GM23248 (cell line): Measurements from ENCODE around the gene GON4L. TPM values are rescaled to one million over a fixed set of nuclear protein-coding genes. Genes with fewer than 3 reads are reported as not detected.
"Not testable (repeated sequence)": the region's sequence is repeated elsewhere in the genome, so short reads cannot be mapped to it uniquely, and the experiment has no call there.

Experiments
- DNase-seq: peaks from one replicate; pipeline ENCODE4 v3.0.0-alpha.2; 2015
- H2AFZ ChIP-seq: fragments of 200-600 bp; sonication (generic); 2 replicates; pipeline ENCODE4 v1.6.1; 2016; ENCODE audit warnings: antibody characterized with exemption
- H3F3A ChIP-seq: fragments of 200-600 bp; sonication (generic); 2 replicates; pipeline ENCODE4 v1.6.1; 2016; ENCODE audit warnings: mild to moderate bottlenecking, antibody characterized with exemption, mixed run types; ENCODE audit not compliant: insufficient read depth
- H3K27ac ChIP-seq: fragments of 200-600 bp; sonication (generic); 2 replicates; pipeline ENCODE4 v1.5.1; 2016; ENCODE audit warnings: mild to moderate bottlenecking
- H3K27me3 ChIP-seq: fragments of 200-600 bp; sonication (generic); replicated peaks from 2 replicates; pipeline ENCODE4 v1.6.1; 2016; ENCODE audit warnings: mild to moderate bottlenecking; ENCODE audit not compliant: insufficient read depth
- H3K36me3 ChIP-seq: fragments of 200-600 bp; sonication (generic); 2 replicates; pipeline ENCODE4 v1.6.1; 2016; ENCODE audit warnings: low read depth, mild to moderate bottlenecking
- H3K4me1 ChIP-seq: fragments of 200-600 bp; sonication (generic); 2 replicates; pipeline ENCODE4 v1.6.1; 2016; ENCODE audit warnings: mild to moderate bottlenecking; ENCODE audit not compliant: insufficient read depth
- H3K4me2 ChIP-seq: fragments of 200-600 bp; sonication (generic); one replicate; pipeline ENCODE4 v1.6.1; 2016; ENCODE audit warnings: mild to moderate bottlenecking; ENCODE audit not compliant: unreplicated experiment
- H3K4me3 ChIP-seq: fragments of 200-600 bp; sonication (generic); 2 replicates; pipeline ENCODE4 v1.5.1; 2016; ENCODE audit warnings: mild to moderate bottlenecking
- H3K79me2 ChIP-seq: fragments of 200-600 bp; sonication (generic); 2 replicates; pipeline ENCODE4 v1.6.1; 2016; ENCODE audit warnings: mild to moderate bottlenecking; ENCODE audit not compliant: insufficient read depth
- H3K9ac ChIP-seq: fragments of 200-600 bp; sonication (generic); 2 replicates; pipeline ENCODE4 v1.6.1; 2016; ENCODE audit warnings: mild to moderate bottlenecking
- H3K9me2 ChIP-seq: fragments of 200-600 bp; sonication (generic); 2 replicates; pipeline ENCODE4 v1.6.1; 2016; ENCODE audit warnings: mixed run types, mild to moderate bottlenecking, moderate library complexity; ENCODE audit not compliant: insufficient read depth
- H3K9me3 ChIP-seq: fragments of 200-600 bp; sonication (generic); one replicate; pipeline ENCODE4 v1.6.1; 2017; ENCODE audit warnings: low read depth
- H4K20me1 ChIP-seq: fragments of 200-600 bp; sonication (generic); 2 replicates; pipeline ENCODE4 v1.6.0; 2016; ENCODE audit not compliant: insufficient read depth
- EZH2 ChIP-seq: fragments of 200-600 bp; sonication (generic); IDR thresholded peaks from 2 replicates; pipeline ENCODE4 v1.6.1; 2018; ENCODE audit warnings: antibody characterized with exemption, mild to moderate bottlenecking; ENCODE audit not compliant: insufficient read depth, poor library complexity, severe bottlenecking
- EZH2phosphoT487 ChIP-seq: fragments of 200-600 bp; sonication (generic); IDR thresholded peaks from 2 replicates; pipeline ENCODE4 v1.6.1; 2018; ENCODE audit warnings: antibody characterized with exemption, moderate library complexity, mild to moderate bottlenecking, low read depth; ENCODE audit not compliant: insufficient read depth
- WGBS, 2 experiments: methylation state at CpG; one replicate each; pipeline ENCODE4 v1.1.6; 2015 to 2017; ENCODE audit warnings: low lambda C conversion rate in 2 of 2, low coverage in 1 of 2; ENCODE audit errors: missing lambda C conversion rate in 2 of 2; 5-methylcytosine and 5-hydroxymethylcytosine counted together
- in situ Hi-C: fragments of 300-500 bp; cut with MboI; formaldehyde crosslinking; loops from 2 replicates; pipeline ENCODE4 v1.15.0; 2020
- polyA plus RNA-seq: library from polyadenylated mRNA; unstranded; fragments of >200 nt; fragmentation: Nextera tagmentation; extraction: Ambion mirVana; gene quantifications from 2 replicates; pipeline ENCODE4 v1.2.1, GENCODE V29; 2016
- total RNA-seq: library from RNA; depleted of rRNA; stranded (reverse); fragments of >200 nt; shearing (Covaris generic); gene quantifications from 2 replicates; pipeline ENCODE4 v1.2.3, GENCODE V29; 2014

Gene GON4L
- total and polyA plus RNA-seq, 2 experiments from 2014 or later: 20.4 to 30.3 TPM

DNA sequence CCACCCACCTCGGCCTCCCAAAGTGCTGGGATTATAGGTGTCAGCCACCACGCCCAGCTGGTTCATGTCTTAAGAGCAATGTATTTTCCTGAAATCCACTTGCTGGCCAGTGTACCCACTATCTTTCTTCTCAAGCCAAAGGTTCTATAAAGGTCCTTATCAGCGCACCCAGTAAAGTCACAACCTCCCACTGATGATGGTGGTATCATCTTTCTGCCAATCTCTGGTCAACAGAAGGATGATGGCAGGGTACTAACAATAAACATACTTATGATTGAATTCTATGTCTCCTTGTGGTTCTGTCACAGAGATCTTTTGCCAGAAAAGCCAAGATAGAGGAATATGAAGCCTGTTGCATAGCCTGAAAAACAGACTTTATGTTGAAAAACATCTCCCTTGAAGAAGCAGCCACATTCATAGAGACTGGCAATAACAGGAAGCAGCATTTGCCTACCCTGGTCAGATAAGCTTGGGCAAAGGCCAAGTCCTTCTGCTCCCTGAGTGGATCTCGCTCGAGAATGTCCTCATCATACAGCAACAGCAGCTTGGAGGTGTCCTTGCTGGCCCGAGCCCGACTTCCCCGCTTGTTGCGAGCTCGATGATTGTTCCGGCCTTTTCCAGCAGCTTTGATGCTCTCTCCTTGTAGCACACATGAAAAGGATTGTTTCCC, 95.1 kb downstream of the GON4L start:
- no peak for DNase-seq
- H4K20me1 ChIP-seq: no peaks in the 10 kb centered on the region
- no peaks in the 10 kb centered on the region for H3K79me2 ChIP-seq
- H3K27me3 ChIP-seq: no peaks in the 10 kb centered on the region
- in situ Hi-C loops: no loop called here
- H3K9me3 ChIP-seq: no peaks in the 10 kb centered on the region
- H2AFZ ChIP-seq: no peak overlapping the region
- H3K9me2 ChIP-seq: no peaks in the 10 kb centered on the region
- peaks cover 32% of the 10 kb centered on the region for H3F3A ChIP-seq
- no peak overlapping the region for H3K4me3 ChIP-seq
- TF ChIP-seq EZH2phosphoT487 (no peak), EZH2 (no peak)
- peaks cover 31% of the 10 kb centered on the region for H3K36me3 ChIP-seq
- no peak overlapping the region for H3K27ac ChIP-seq
- no peak overlapping the region for H3K4me2 ChIP-seq
- H3K4me1 ChIP-seq: peaks cover 18% of the 10 kb centered on the region
- no peak overlapping the region for H3K9ac ChIP-seq
- 94 to 97% methylated on average over 11 of the region's 11 CpGs for WGBS, 2 experiments

DNA sequence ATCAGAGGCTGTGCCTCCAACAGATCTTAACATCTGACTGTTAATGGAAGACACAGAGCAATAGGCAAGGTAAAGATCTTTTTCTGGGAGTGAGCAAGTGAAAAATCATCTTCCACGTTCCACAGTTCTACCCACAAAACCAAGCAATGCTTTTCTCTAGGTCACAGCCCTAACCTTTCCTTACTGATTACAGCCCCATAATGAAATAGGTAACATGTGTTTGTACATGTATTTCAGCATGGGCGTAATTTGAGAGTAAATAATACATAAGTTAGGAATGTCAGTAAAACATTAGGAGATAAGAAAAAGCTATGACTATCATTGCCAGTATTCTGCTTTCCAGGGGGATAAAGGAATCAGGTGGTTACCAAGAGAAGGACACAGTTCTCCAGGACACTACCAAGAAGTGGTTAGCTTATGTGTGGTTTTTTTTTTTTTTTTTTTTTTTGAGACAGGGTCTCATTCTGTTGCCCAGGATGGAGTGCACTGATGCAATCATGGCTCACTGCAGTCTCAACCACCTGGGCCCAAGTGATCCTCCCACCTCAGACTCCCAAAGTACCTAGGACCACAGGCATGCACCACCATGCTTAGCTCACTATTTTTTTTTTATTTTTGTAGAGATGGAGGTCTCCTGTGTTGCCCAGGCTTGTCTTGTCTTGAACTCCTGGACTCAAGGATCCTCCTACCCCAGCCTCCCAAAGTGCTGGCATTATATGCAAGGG, 96.1 kb downstream of the GON4L start:
- H4K20me1 ChIP-seq: no peaks in the 10 kb centered on the region
- no peak overlapping the region for H2AFZ ChIP-seq
- DNase-seq: no peak
- H3K27me3 ChIP-seq: no peaks in the 10 kb centered on the region
- in situ Hi-C loops: no loop called here
- H3K9me3 ChIP-seq: no peaks in the 10 kb centered on the region
- H3K9ac ChIP-seq: no peak overlapping the region
- 94 to 98% methylated on average over 2 of the region's 2 CpGs for WGBS, 2 experiments
- H3K4me3 ChIP-seq: no peak overlapping the region
- peaks cover 37% of the 10 kb centered on the region for H3K36me3 ChIP-seq
- peaks cover 32% of the 10 kb centered on the region for H3F3A ChIP-seq
- TF ChIP-seq EZH2: no peak
- H3K79me2 ChIP-seq: no peaks in the 10 kb centered on the region
- no peak overlapping the region for H3K27ac ChIP-seq
- peaks cover 18% of the 10 kb centered on the region for H3K4me1 ChIP-seq
- no peaks in the 10 kb centered on the region for H3K9me2 ChIP-seq
- no peak overlapping the region for H3K4me2 ChIP-seq

DNA sequence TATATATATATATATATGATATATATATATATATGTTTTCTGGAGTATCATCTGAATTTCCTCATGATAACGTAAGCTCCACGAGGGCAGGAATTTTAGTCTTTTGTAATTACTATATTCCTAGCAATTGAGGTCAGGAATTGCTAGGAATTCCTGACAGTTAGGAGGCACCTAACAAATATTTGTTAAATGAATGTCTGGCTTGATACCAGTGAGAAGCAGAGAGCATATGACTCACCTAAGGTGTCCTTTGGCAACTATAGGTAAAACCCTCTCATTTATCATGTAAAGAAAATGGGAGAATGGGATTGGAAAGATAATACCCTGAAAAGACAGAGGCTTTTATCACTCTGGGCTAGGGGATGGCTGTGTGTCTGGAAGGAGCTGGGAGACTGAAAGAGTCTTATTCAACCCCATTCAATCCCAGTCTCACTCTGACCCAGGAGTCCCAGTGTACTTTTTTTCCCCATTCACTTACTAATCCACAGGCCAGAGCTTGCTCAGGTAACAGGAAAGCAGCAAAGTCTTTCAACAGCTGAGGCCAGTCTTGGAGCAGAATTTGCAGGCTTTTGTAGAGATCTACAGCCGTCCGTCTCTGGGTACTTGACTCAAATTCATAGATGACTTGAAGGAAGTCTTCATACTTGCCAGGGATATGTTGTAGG, 96.9 kb downstream of the GON4L start:
- no peak for TF ChIP-seq EZH2phosphoT487
- no peak for TF ChIP-seq EZH2
- Histone ChIP-seq H3K4me2 (no peak overlapping the region), H3K36me3 (peaks cover 40% of the 10 kb centered on the region), H3K4me3 (no peak overlapping the region), H2AFZ (no peak overlapping the region), H3F3A (peaks cover 28% of the 10 kb centered on the region), H3K9me3 (no peaks in the 10 kb centered on the region), H3K79me2 (no peaks in the 10 kb centered on the region), H3K9ac (no peak overlapping the region), H3K27me3 (no peaks in the 10 kb centered on the region), H3K27ac (no peak overlapping the region), H4K20me1 (no peaks in the 10 kb centered on the region), H3K4me1 (peaks cover 18% of the 10 kb centered on the region), H3K9me2 (no peaks in the 10 kb centered on the region)
- no peak for DNase-seq
- in situ Hi-C loops: no loop called here
- whole genome bisulfite sequencing, 2 experiments: 90 to 93% methylated on average over 4 of the region's 4 CpGs

DNA sequence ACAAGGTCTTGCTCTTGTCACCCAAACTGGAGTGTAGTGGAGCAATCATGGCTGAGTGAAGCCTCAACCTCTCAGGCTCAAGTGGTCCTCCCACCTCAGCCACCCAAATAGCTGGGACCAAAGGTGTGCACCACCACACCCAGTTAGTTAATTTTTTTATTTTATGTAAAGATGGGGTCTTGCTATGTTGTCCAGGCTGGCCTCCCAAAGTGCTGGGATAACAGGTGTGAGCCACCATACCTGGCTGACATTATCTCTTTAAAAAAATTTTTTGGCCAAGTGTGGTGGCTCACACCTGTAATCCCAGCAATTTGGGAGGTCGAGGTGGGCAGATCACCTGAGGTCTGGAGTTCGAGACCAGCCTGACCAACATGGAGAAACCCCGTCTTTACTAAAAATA, 98.0 kb downstream of the GON4L start:
- H3K27ac ChIP-seq, H3K4me2 ChIP-seq, H3K4me3 ChIP-seq, H3K9me2 ChIP-seq, DNase-seq, H3K9me3 ChIP-seq, H3K9ac ChIP-seq, in situ Hi-C loops, H2AFZ ChIP-seq, H4K20me1 ChIP-seq, H3K27me3 ChIP-seq, H3K79me2 ChIP-seq: not testable (repeated sequence)
- peaks cover 16% of the 10 kb centered on the region for H3K4me1 ChIP-seq
- 91 to 97% methylated on average over 3 of the region's 3 CpGs for WGBS, 2 experiments
- H3K36me3 ChIP-seq: peaks cover 37% of the 10 kb centered on the region
- H3F3A ChIP-seq: peaks cover 17% of the 10 kb centered on the region

DNA sequence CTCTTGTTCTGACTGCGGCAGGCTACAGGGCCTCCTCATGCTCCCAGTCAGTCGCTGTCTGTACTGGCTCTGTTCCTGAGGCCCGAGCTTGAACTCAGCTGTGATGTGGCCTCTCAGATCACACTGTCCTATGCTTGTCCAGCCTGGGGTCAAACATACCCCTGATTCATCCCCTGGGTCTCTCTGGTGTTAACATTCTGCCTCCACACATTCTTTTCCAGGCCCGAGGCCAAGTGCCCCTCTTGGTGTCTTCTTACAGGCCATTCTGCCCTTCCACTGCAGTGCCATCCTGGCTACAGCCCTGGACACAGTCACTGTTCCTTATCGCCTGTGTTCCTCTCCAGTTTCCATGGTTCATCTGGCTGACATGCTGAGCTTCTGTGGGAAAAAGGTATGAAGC, 108.9 kb downstream of the GON4L start:
- H3K27me3 ChIP-seq, H3K9me2 ChIP-seq, H3K9ac ChIP-seq, H3K79me2 ChIP-seq, H3K9me3 ChIP-seq, in situ Hi-C loops, DNase-seq, H4K20me1 ChIP-seq, H3K4me3 ChIP-seq, H3K36me3 ChIP-seq, H2AFZ ChIP-seq: not testable (repeated sequence)
- Histone ChIP-seq H3K4me1 (peaks cover 22% of the 10 kb centered on the region), H3F3A (peaks cover 36% of the 10 kb centered on the region), H3K4me2 (peak overlapping the region; percentile 73), H3K27ac (peak overlapping the region; percentile 91)
- WGBS, 2 experiments: 59 to 61% methylated on average over 5 of the region's 5 CpGs

DNA sequence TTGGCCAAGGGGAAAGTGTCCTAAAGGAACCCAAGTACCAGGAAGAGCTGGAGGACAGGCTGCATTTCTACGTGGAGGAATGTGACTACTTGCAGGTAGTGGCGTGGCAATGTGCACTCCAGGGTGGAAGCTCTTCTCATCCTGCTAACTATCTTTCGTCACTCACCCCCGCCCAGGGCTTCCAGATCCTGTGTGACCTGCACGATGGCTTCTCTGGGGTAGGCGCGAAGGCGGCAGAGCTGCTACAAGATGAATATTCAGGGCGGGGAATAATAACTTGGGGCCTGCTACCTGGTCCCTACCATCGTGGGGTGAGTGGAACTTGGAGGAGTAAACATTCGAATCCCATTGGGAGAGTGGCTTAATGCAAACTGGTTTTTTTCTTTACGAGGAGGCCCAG, 109.4 kb downstream of the GON4L start:
- H3K9me3 ChIP-seq, H3K4me3 ChIP-seq, H3K9me2 ChIP-seq, H3K36me3 ChIP-seq, DNase-seq, H3K9ac ChIP-seq, in situ Hi-C loops, H3K79me2 ChIP-seq, H4K20me1 ChIP-seq, H3K27me3 ChIP-seq, H2AFZ ChIP-seq, H3K4me2 ChIP-seq: not testable (repeated sequence)
- H3K4me1 ChIP-seq: peaks cover 22% of the 10 kb centered on the region
- H3F3A ChIP-seq: peaks cover 36% of the 10 kb centered on the region
- WGBS, 2 experiments: 96 to 97% methylated on average over 9 to 11 of the region's 12 CpGs
- peak overlapping the region; percentile 91; the same call in 1 of the 2 replicates for H3K27ac ChIP-seq
